ENCODE results near the gene CEP162.

GRCh38 chr6:84243240-84243639 is 15.8 kb upstream of the CEP162 start:
- TF ChIP-seq POLR2A (IDR thresholded peaks at IDR 0.05) (no peak), CTCF (IDR thresholded peaks at IDR 0.05) (peak; percentile 28 to 44 (median 35))

Data from right lobe of liver (tissue), 4 donors.